Suppressor macrophage (primary cell): ENCODE results near the gene PPP1R14C.
A peak's percentile ranks its signal among the peaks of the same experiment; 100 is the strongest.
"Not testable (repeated sequence)": the region's sequence is repeated elsewhere in the genome, so short reads cannot be mapped to it uniquely, and the experiment has no call there.

ENCODE experiments used
- DNase-seq, 4 experiments: peaks; one replicate each; pipeline ENCODE4 v3.0.0-alpha.2; 2020 to 2022
- total RNA-seq, 17 experiments: gene quantifications; one replicate each; lab custom pipeline; 2026; ENCODE audit warnings: mixed read lengths in 6 of 17, inconsistent platforms in 3 of 17; lab: John Stamatoyannopoulos, UW

Gene PPP1R14C
- total RNA-seq: 0.84 to 9.0 (median 4.6) reads per million in 17 experiments

GRCh38 chr6:150142670-150143515 is at the start of gene PPP1R14C:
Gene PPP1R14C, plus strand, starts transcription at chr6:150143044. Its CDS starts 149 bp downstream, at chr6:150143193.
- peak; percentile 33 to 81 (median 56) for DNase-seq

GRCh38 chr6:150093397-150093796 is 49.4 kb upstream of the PPP1R14C start:
- DNase-seq: no peak

DNA sequence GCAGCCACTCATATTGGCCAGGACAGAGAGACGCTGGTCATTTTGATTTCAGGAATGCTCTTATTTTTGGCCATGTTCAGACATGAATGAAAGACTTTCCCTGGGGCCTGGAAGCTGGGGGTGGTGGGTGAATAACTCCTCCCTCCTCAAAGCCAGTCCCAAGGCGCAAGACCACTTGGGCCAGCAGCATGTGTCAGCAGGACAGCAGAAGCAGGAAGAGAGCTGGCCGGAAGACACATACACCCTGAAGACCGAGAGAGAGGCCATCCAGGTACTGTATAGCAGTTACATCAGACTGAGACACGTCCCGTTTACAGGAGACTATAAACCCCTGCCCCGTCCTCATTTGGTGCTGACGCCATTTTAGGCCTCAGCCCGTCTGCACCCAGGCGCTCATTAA is 44.7 kb upstream of the PPP1R14C start:
- DNase-seq: no peak

DNA sequence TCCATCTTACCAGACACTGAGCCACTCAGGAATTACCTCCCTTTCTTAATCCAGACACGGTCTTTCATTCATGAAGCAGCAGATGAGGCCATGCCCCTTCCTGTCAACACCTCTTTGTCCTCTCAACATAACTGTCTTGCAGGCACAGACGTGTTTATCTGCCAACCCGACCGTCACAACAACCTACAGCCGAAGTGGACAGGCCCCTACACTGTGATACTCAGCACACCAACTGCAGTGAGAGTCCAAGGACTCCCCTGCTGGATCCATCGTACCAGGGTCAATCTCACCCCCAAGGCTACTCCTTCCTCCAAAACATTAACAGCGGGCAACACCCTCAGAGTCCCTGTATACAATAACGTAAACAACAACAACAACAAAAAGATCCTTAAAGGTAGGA is 43.3 kb upstream of the PPP1R14C start:
- no peak for DNase-seq

DNA sequence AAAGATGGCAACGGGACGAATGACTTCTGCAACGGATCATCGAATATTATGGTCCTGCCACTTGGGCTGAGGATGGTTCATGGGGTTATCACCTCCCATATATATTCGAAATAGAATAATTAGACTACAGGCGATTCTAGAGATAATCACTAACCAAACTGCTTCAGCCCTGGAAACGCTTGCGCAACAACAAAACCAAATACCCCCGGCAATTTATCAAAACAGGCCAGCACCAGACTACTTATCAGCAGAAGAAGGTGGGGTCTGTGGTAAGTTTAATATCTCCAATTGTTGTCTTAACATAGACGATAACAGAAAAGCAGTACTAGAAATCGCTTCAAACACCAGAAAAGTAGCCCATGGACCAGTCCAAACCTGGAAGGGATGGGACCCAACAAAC is 42.9 kb upstream of the PPP1R14C start:
- no peak for DNase-seq

- no peak for DNase-seq
Observed at GRCh38 chr6:150100745-150101144, 42.1 kb upstream of the PPP1R14C start.

DNA sequence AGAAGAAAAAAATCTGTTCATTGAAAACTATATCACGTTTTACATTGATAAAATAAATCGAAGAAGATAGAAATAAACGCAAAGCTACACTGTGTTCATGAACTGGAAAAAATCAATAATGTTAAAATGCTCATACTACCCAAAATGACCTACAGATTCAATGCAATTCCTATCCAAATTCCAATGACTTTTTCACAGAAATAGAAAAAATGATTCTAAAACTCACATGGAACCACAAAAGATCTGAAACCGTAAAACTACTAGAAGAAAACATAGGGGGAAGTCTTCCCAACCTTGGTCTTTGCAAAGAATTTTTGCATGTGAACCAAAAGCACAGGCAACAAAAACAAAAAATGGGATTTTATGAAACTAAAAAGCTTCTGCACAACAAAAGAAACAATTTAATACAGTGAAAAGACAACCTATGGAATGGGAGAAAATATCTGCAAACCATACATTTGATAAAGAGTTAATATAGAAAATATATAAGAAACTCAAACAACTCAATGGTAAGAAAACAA is 40.0 kb upstream of the PPP1R14C start:
- no peak for DNase-seq

DNA sequence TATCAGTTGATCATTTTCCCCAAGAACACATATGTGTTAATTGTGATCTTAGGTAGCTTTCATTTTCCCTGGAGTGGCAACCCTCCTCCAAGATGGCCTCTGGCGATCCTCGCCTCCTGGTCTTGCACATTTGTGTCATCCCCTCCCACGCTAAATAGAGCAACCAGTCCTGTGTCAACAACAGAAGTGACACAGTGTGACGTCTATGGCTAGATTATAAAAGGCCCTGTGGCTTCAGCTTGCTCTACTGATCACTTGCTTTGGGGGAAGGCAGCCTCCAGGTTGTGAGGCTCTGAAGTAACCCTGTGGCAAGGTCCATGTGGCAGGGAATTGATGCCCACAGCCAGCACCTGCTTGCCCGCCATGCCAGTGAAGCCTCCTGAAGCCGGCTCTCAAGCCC is 30.6 kb upstream of the PPP1R14C start:
- peak in 1 of 4 experiments; percentile 4 for DNase-seq

- DNase-seq: no peak
Observed at GRCh38 chr6:150115769-150116168, 27.1 kb upstream of the PPP1R14C start.

GRCh38 chr6:150116200-150116800 is 26.5 kb upstream of the PPP1R14C start:
- no peak for DNase-seq

GRCh38 chr6:150118203-150118602 is 24.6 kb upstream of the PPP1R14C start:
- DNase-seq: no peak

DNA sequence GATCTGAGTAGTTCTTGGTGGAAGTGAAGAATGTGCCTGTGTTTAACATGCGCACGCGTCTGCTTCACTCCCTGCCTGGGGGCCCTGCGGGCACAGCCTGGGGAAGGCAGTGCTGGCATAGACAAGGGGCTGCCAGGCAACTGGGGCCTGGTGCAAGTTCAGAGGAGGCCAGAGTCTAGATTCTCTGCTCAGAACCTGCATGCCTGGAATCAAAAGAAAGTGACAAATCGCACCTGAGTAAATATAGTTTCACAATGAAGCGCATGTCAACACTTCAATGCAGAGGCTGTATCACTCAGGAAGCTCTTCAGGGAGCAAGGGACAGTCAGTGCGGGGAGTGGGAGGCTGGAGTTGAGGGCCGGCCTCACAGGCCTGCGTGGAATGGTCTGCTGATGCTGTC is 24.2 kb upstream of the PPP1R14C start:
- DNase-seq: no peak

DNA sequence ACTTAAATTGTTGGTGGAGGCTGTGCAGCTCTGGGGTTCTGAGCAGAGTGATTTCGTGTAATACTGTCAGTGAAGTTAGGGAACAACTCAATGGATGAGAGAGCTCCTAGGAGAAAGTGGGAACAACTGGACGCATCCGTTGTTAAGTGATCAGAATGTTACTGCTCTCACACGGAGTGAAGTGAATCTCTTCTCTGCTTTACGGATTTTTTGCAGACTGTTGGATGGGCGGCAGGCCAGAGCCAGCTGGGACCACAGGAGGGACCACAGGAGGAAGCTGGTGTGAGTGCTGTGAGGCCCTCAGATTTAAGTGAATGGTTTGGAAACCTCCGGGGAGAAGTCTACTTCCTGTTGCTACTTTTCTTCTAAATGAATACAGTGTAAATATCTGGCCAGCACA is 23.7 kb upstream of the PPP1R14C start:
- DNase-seq: peak in 3 of 4 experiments; percentile 21 to 30 (median 25)

DNA sequence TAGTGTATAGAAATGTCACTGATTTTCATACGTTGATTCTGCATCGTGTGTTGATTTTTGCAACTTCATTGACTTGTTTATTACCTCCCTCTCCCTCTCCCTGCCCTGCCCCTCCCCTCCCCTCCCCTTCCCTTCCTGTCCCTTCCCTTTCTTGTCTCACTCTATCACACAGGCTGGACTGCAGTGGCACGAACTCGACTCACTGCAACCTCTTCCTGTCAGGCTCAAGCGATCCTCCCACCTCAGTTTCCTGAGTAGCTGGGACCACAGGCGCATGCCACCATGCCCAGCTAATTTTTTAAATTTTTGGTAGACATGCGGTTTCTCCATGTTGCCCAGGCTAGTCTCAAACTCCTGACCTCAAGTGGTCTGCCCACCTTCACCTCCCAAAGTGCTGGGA is 19.2 kb upstream of the PPP1R14C start:
- no peak for DNase-seq

- DNase-seq: no peak
Observed at GRCh38 chr6:150124235-150124634, 18.6 kb upstream of the PPP1R14C start.

DNA sequence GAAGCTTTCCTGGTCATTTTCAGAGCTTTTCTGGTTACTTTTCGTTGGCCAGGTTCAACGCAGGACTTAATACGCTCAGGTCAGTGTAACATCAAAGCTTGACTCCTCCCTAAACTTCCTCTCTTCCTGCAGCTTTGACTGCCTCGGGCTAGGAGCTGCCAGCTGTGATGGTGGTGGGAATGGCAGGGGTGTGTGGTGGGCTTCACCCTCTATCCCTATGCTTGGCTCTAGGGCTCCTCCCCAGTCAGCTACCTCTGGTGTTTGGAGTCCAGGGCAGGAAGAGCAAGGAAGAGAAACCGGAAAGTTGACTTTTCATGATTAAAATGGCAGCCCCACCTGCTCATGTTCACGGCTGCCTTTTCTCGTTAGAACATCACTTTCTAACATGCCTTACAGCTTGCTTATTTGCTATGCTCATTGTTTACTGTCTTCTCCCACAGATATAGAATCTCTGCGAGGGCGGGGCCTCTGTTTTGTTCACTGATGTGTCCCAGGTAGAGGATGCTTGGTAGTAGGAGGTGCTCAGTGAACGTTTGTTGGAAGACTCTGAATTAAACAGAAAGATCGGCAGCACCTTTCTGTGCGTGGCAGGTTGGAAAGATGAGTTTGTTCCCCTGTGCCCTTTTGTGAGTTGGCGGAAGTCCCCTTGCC is 16.1 kb upstream of the PPP1R14C start:
- DNase-seq: no peak

DNA sequence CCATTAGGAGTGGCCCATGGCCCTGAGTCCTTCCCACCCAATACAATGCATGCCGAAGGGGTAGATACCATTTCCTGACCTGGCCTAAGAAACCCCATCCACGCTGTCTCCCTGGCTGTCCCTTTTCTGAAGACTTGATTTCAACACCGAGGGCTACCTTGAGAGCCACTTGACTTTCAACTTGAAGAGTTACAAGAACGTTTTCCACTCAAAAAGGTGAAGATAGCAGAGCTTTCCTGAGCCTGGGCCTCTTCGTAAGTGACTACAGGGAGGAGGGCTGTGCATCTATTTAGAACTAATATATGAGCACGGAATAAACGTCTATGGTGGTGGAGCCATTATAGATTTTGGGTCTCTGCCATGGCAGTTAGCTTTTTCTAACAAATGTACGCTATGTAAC is 14.4 kb upstream of the PPP1R14C start:
- DNase-seq: no peak

GRCh38 chr6:150129616-150130505 is 13.0 kb upstream of the PPP1R14C start:
- no peak for DNase-seq

- DNase-seq: no peak
Observed at GRCh38 chr6:150133686-150134085, 9.2 kb upstream of the PPP1R14C start.

- no peak for DNase-seq
Observed at GRCh38 chr6:150134280-150134920, 8.4 kb upstream of the PPP1R14C start.

- DNase-seq: not testable (repeated sequence)
Observed at GRCh38 chr6:150137711-150138110, 5.1 kb upstream of the PPP1R14C start.

DNA sequence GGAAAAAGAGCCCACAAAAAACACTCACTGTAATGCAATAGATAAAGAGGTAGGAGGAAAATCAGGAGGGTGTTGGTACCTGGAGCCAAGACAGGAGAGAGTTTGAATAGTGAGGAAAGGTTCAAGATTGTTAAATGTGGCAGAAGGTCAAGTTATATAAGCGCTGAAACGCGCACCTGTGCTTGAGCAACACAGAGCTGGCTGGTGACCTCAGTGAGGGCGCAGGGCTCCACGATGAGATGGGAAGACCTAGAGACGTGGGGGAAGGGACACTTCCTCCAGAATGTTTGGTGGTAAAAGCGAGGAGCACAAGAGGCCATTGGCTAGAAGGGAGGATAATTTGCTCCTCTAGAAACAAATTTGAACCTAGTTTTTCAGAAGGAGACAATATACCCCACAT is 4.2 kb upstream of the PPP1R14C start:
- DNase-seq: no peak
